Measurements from ENCODE around the gene ZNF746.

DNA sequence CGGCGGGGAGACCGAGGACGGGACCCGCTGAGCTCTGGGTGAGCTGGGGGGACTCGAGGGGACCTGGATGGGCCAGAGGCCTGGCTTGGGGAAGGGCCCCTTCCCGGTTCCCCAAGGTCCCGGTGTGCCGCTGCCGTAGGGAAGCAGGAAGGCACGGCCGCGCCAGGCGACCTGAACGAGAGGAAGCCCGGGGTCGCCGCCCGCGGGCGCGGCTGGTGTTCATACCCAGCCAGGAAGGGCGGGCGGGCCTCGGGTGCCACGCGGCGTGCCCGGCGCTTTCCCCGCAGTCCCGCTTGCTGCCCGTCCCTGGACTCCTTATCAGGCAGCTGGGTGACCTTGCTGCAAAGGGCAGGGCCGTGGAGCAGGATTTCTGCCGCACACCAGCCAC, 74.7 kb downstream of the ZNF746 start:
- TF ChIP-seq POLR2A (IDR thresholded peaks at IDR 0.05; ENCODE audit: low read depth, low read length) (no peak), EZH2 (IDR thresholded peaks at IDR 0.05; ENCODE audit: borderline replicate concordance, low read depth, low read length, severe bottlenecking) (no peak), GATA2 (IDR thresholded peaks at IDR 0.05; ENCODE audit: insufficient read depth, insufficient read length, low read depth, low read length) (no peak), POLR2AphosphoS5 (IDR thresholded peaks at IDR 0.05; ENCODE audit: insufficient read depth, low read depth, low read length) (no peak), MYC (IDR thresholded peaks at IDR 0.05; ENCODE audit: low read depth, low read length) (no peak), JUN (IDR thresholded peaks at IDR 0.05; ENCODE audit: borderline replicate concordance, insufficient read depth, insufficient read length, low read depth) (no peak), FOS (IDR thresholded peaks at IDR 0.05; ENCODE audit: borderline replicate concordance, insufficient read depth, low read length) (no peak)
- TF ChIP-seq, protein P1, sequence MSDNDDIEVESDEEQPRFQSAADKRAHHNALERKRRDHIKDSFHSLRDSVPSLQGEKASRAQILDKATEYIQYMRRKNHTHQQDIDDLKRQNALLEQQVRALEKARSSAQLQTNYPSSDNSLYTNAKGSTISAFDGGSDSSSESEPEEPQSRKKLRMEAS (IDR thresholded peaks at IDR 0.05; ENCODE audit: insufficient read depth, insufficient read length) = no peak
- TF ChIP-seq, protein P2, sequence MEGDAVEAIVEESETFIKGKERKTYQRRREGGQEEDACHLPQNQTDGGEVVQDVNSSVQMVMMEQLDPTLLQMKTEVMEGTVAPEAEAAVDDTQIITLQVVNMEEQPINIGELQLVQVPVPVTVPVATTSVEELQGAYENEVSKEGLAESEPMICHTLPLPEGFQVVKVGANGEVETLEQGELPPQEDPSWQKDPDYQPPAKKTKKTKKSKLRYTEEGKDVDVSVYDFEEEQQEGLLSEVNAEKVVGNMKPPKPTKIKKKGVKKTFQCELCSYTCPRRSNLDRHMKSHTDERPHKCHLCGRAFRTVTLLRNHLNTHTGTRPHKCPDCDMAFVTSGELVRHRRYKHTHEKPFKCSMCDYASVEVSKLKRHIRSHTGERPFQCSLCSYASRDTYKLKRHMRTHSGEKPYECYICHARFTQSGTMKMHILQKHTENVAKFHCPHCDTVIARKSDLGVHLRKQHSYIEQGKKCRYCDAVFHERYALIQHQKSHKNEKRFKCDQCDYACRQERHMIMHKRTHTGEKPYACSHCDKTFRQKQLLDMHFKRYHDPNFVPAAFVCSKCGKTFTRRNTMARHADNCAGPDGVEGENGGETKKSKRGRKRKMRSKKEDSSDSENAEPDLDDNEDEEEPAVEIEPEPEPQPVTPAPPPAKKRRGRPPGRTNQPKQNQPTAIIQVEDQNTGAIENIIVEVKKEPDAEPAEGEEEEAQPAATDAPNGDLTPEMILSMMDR (IDR thresholded peaks at IDR 0.05; ENCODE audit: extremely low read depth in 1 of 2, insufficient read depth in 1 of 2, low read depth in 1 of 2, low read length in 2 of 2) = no peak
